HepG2 (cell line): Measurements from ENCODE around the gene HMGB4. TPM values are rescaled to one million over a fixed set of nuclear protein-coding genes. Genes with fewer than 3 reads are reported as not detected.

Experiments
- ATAC-seq: fragments of 200-7000 bp; cut with Tn5 transposase; 3 replicates; pipeline ENCODE4 v1.9.1; 2020; ENCODE audit warnings: mild to moderate bottlenecking, moderate library complexity
- BruUV-seq: library from RNA; stranded (reverse); fragments of 400-500 nt; replicated peaks from 2 replicates; lab custom pipeline; 2021; lab: Mats Ljungman, UMichigan
- CTCF ChIA-PET: fragments of 300-600 bp; formaldehyde crosslinking; extraction: SDS; loops from one replicate; lab custom pipeline; 2021; ENCODE audit warnings: low total read pairs, inconsistent platforms, low intra/inter-chr PET ratio; lab: Yijun Ruan, JAX
- POLR2A ChIA-PET: fragments of 350-600 bp; sonication (Branson Sonifier 250); formaldehyde crosslinking; loops from one replicate; lab custom pipeline; 2020; ENCODE audit warnings: antibody characterized with exemption, inconsistent platforms; lab: Yijun Ruan, JAX
- DNase-seq: peaks from one replicate; pipeline ENCODE4 v3.0.0-alpha.2; 2015; ENCODE audit warnings: low spot score
- FAIRE-seq: peaks from 3 replicates; lab custom pipeline; 2011; peaks lifted over from hg19 to GRCh38; lab: Jason Lieb, UNC
- H2AFZ ChIP-seq: one replicate; pipeline ENCODE4 v1.6.1; 2011; ENCODE audit warnings: low read length, inconsistent platforms
- H3K27ac ChIP-seq: fragments of 300-600 bp; 3 replicates; pipeline ENCODE4 v1.8.0; 2011; ENCODE audit warnings: mixed run types, mild to moderate bottlenecking, mixed read lengths, low read length, inconsistent platforms; ENCODE audit not compliant: insufficient read depth; ENCODE audit errors: extremely low read length
- H3K27me3 ChIP-seq, 2 experiments: fragments of 200-600 bp in 1 of 2; 2 replicates in 1 of 2; 3 replicates in 1 of 2; pipeline versions ENCODE4 v1.6.0 to v1.8.0; 2011; ENCODE audit warnings: low read length in 2 of 2, mild to moderate bottlenecking in 2 of 2, moderate library complexity in 2 of 2, inconsistent platforms in 1 of 2; ENCODE audit not compliant: insufficient read depth in 2 of 2, control insufficient read depth in 1 of 2
- H3K36me3 ChIP-seq, 2 experiments: fragments of 200-600 bp in 1 of 2; replicated peaks in 1 of 2; 2 replicates in 1 of 2; 3 replicates in 1 of 2; pipeline versions ENCODE4 v1.5.1 to v1.8.0; 2011; ENCODE audit warnings: low read length in 2 of 2, inconsistent platforms in 1 of 2; ENCODE audit not compliant: insufficient read depth in 2 of 2, control insufficient read depth in 1 of 2
- H3K4me1 ChIP-seq: 2 replicates; pipeline ENCODE4 v1.5.1; 2012; ENCODE audit warnings: low read length, inconsistent platforms; ENCODE audit not compliant: insufficient read depth
- H3K4me2 ChIP-seq: 2 replicates; pipeline ENCODE4 v1.6.0; 2011; ENCODE audit warnings: low read depth, low read length, inconsistent platforms
- H3K4me3 ChIP-seq, 3 experiments: fragments of 200-600 bp in 1 of 3; sonication (generic), shearing (Covaris generic) in 1 of 3; replicated peaks in 1 of 3; 2 replicates each; pipeline ENCODE4 v1.5.1; 2011 to 2016; ENCODE audit warnings: low read length in 3 of 3, inconsistent platforms in 2 of 3, low read depth in 2 of 3, mild to moderate bottlenecking in 2 of 3, control low read depth in 1 of 3, mixed read lengths in 1 of 3; ENCODE audit not compliant: insufficient read depth in 1 of 3
- H3K79me2 ChIP-seq: one replicate; pipeline ENCODE4 v1.6.1; 2011; ENCODE audit warnings: low read length, inconsistent platforms; ENCODE audit not compliant: insufficient read depth
- H3K9ac ChIP-seq: 2 replicates; pipeline ENCODE4 v1.6.0; 2011; ENCODE audit warnings: mild to moderate bottlenecking, low read depth, low read length, inconsistent platforms; ENCODE audit not compliant: insufficient read depth
- H3K9me3 ChIP-seq: 2 replicates; pipeline ENCODE4 v1.5.1; 2012; ENCODE audit warnings: mild to moderate bottlenecking, low read length
- H4K20me1 ChIP-seq: 2 replicates; pipeline ENCODE4 v1.6.0; 2011; ENCODE audit warnings: inconsistent platforms, mild to moderate bottlenecking, low read length, moderate library complexity; ENCODE audit not compliant: insufficient read depth
- CHD2 ChIP-seq: IDR thresholded peaks from 2 replicates; pipeline ENCODE4 v1.6.1; 2011; ENCODE audit warnings: low read depth, low read length, improper control_type of control experiment
- EZH2 ChIP-seq: conservative IDR thresholded peaks from 2 replicates; pipeline ENCODE4 v1.6.1; 2012; ENCODE audit warnings: mild to moderate bottlenecking, low read depth, low read length, moderate library complexity
- KDM1A ChIP-seq: IDR thresholded peaks from 2 replicates; pipeline ENCODE4 v1.6.1; 2016; ENCODE audit warnings: missing compliant biosample characterization
- KLF12 ChIP-seq: sonication (generic); formaldehyde crosslinking; IDR thresholded peaks from 2 replicates; pipeline ENCODE4 v1.4.0; 2020; ENCODE audit warnings: missing genetic modification reagents, borderline replicate concordance
- NPAS2 ChIP-seq: sonication (generic); formaldehyde crosslinking; IDR thresholded peaks from 2 replicates; pipeline ENCODE4 v1.8.0; 2022; ENCODE audit warnings: mild to moderate bottlenecking, missing genetic modification reagents, borderline replicate concordance
- PHF5A ChIP-seq: IDR thresholded peaks from one replicate; pipeline ENCODE4 v1.6.1; 2018; ENCODE audit warnings: low read depth, missing genetic modification reagents; ENCODE audit not compliant: unreplicated experiment
- RNF219 ChIP-seq: sonication (generic); formaldehyde crosslinking; IDR thresholded peaks from 2 replicates; pipeline ENCODE4 v1.5.0; 2020; ENCODE audit warnings: mild to moderate bottlenecking, missing genetic modification reagents
- TBX2 ChIP-seq: sonication (generic); formaldehyde crosslinking; IDR thresholded peaks from 2 replicates; pipeline ENCODE4 v1.5.0; 2020; ENCODE audit warnings: missing genetic modification reagents, mild to moderate bottlenecking, borderline replicate concordance
- WGBS: methylation state at CpG from one replicate; pipeline ENCODE4 v1.1.6; 2017; ENCODE audit warnings: low lambda C conversion rate; 5-methylcytosine and 5-hydroxymethylcytosine counted together
- in situ Hi-C: cut with HindIII; loops from 2 replicates; pipeline ENCODE4 v1.10.0; 2017; ENCODE audit warnings: low pct_unique_long_range_greater_than_20kb; ENCODE audit not compliant: extremely low pct_ligation_motif_present
- intact Hi-C: fragments of 100-400 bp; cut with micrococcal nuclease; formaldehyde crosslinking; loops from one replicate; pipeline ENCODE4 v1.10.0; 2022; ENCODE audit not compliant: unreplicated experiment
- polyA plus RNA-seq, 8 experiments: library from polyadenylated mRNA; depleted of rRNA in 3 of 8; stranded (reverse) in 7 of 8; unstranded in 1 of 8; fragments of >200 nt; fragmentation: Illumina TruSeq in 4 of 8; extraction: Trizol in 4 of 8; gene quantifications; 2 replicates each; pipeline versions ENCODE4 v1.2.1 to v1.2.3, GENCODE V29; 2011 to 2016; ENCODE audit warnings: low read depth in 4 of 8, missing spikeins in 1 of 8, mixed read lengths in 1 of 8; ENCODE audit not compliant: insufficient read depth in 1 of 8
- total RNA-seq, 5 experiments: library from RNA; depleted of rRNA; stranded (reverse); fragments of >200 nt; fragmentation: Illumina TruSeq; extraction: Trizol; gene quantifications; 2 replicates each; pipeline ENCODE4 v1.2.3, GENCODE V29; 2016; ENCODE audit warnings: low read depth in 1 of 5
- TF ChIP-seq, protein P1 (sequence below): sonication (generic); formaldehyde crosslinking; IDR thresholded peaks from 2 replicates; pipeline ENCODE4 v1.5.0; 2020; ENCODE audit warnings: mild to moderate bottlenecking, missing genetic modification reagents
- TF ChIP-seq, protein P2 (sequence below): IDR thresholded peaks from 2 replicates; pipeline ENCODE4 v1.6.1; 2016
- TF ChIP-seq, protein P3 (sequence below): sonication (generic); formaldehyde crosslinking; IDR thresholded peaks from 2 replicates; pipeline ENCODE4 v1.4.0; 2020; ENCODE audit warnings: missing genetic modification reagents
- TF ChIP-seq, protein P4 (sequence below): sonication (generic); formaldehyde crosslinking; IDR thresholded peaks from 2 replicates; pipeline ENCODE4 v1.5.1; 2020; ENCODE audit warnings: missing genetic modification reagents, mild to moderate bottlenecking, borderline replicate concordance

The HMGB4 gene
- total and polyA plus RNA-seq, 2 of the 13 experiments (the other 11 are each of a cell fraction or from before 2014, with no cell fraction given), result not detected

DNA sequence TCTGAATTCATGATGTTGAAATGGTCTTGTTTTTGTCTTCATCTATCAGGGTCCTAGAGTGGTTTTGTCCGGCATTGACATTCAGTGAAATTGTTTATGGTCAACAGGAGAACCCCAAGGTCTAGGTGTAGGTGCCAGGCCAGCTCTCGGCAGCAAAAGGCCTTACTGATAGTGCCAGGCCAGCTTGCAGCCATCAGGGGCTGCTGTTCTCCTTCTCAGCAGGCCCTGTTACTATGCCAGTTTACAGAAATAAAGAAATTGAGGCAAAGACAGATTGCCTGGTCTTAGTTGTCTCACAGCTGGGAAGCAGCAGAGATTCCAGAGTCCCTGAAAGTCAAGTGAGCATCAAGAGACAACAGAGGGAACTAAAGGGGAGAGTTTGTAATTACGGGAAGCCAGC is 12.0 kb downstream of the HMGB4 start:
- Histone ChIP-seq H3K79me2 (no peaks in the 10 kb centered on the region), H3K27me3 (no peaks in the 10 kb centered on the region; a peak in 1 of 5 replicates), H3K4me2 (no peak overlapping the region), H3K9me3 (no peaks in the 10 kb centered on the region), H3K4me3 (no peak overlapping the region), H4K20me1 (no peaks in the 10 kb centered on the region), H3K36me3 (no peaks in the 10 kb centered on the region), H3K9ac (no peak overlapping the region), H3K4me1 (no peaks in the 10 kb centered on the region), H3K27ac (no peak overlapping the region), H2AFZ (no peak overlapping the region)
- no TSS peak for BruUV-seq
- no peak for FAIRE-seq
- DNase-seq, result no peak
- ChIA-PET POLR2A (no interaction called here), CTCF (no interaction called here)
- intact Hi-C loops, result no loop called here
- WGBS, result 2% methylated on average over 3 of the region's 3 CpGs
- in situ Hi-C loops, result no loop called here
- ATAC-seq, result no peak
- no peak for TF ChIP-seq CHD2
- TF ChIP-seq, protein P1, sequence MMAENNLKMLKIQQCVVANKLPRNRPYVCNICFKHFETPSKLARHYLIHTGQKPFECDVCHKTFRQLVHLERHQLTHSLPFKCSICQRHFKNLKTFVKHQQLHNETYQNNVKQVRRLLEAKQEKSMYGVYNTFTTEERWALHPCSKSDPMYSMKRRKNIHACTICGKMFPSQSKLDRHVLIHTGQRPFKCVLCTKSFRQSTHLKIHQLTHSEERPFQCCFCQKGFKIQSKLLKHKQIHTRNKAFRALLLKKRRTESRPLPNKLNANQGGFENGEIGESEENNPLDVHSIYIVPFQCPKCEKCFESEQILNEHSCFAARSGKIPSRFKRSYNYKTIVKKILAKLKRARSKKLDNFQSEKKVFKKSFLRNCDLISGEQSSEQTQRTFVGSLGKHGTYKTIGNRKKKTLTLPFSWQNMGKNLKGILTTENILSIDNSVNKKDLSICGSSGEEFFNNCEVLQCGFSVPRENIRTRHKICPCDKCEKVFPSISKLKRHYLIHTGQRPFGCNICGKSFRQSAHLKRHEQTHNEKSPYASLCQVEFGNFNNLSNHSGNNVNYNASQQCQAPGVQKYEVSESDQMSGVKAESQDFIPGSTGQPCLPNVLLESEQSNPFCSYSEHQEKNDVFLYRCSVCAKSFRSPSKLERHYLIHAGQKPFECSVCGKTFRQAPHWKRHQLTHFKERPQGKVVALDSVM, result no peak
- no peak for TF ChIP-seq EZH2
- no peak for TF ChIP-seq KLF12
- TF ChIP-seq KDM1A, result no peak
- TF ChIP-seq, protein P2, sequence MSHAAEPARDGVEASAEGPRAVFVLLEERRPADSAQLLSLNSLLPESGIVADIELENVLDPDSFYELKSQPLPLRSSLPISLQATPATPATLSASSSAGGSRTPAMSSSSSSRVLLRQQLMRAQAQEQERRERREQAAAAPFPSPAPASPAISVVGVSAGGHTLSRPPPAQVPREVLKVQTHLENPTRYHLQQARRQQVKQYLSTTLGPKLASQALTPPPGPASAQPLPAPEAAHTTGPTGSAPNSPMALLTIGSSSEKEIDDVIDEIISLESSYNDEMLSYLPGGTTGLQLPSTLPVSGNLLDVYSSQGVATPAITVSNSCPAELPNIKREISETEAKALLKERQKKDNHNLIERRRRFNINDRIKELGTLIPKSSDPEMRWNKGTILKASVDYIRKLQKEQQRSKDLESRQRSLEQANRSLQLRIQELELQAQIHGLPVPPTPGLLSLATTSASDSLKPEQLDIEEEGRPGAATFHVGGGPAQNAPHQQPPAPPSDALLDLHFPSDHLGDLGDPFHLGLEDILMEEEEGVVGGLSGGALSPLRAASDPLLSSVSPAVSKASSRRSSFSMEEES (CRISPR knock-in tag), result no peak
- no peak for TF ChIP-seq RNF219 (CRISPR knock-in tag)
- TF ChIP-seq, protein P3, sequence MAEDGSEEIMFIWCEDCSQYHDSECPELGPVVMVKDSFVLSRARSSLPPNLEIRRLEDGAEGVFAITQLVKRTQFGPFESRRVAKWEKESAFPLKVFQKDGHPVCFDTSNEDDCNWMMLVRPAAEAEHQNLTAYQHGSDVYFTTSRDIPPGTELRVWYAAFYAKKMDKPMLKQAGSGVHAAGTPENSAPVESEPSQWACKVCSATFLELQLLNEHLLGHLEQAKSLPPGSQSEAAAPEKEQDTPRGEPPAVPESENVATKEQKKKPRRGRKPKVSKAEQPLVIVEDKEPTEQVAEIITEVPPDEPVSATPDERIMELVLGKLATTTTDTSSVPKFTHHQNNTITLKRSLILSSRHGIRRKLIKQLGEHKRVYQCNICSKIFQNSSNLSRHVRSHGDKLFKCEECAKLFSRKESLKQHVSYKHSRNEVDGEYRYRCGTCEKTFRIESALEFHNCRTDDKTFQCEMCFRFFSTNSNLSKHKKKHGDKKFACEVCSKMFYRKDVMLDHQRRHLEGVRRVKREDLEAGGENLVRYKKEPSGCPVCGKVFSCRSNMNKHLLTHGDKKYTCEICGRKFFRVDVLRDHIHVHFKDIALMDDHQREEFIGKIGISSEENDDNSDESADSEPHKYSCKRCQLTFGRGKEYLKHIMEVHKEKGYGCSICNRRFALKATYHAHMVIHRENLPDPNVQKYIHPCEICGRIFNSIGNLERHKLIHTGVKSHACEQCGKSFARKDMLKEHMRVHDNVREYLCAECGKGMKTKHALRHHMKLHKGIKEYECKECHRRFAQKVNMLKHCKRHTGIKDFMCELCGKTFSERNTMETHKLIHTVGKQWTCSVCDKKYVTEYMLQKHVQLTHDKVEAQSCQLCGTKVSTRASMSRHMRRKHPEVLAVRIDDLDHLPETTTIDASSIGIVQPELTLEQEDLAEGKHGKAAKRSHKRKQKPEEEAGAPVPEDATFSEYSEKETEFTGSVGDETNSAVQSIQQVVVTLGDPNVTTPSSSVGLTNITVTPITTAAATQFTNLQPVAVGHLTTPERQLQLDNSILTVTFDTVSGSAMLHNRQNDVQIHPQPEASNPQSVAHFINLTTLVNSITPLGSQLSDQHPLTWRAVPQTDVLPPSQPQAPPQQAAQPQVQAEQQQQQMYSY (CRISPR knock-in tag), result no peak
- TF ChIP-seq TBX2 (CRISPR knock-in tag), result no peak
- no peak for TF ChIP-seq PHF5A (CRISPR knock-in tag)
- TF ChIP-seq, protein P4, sequence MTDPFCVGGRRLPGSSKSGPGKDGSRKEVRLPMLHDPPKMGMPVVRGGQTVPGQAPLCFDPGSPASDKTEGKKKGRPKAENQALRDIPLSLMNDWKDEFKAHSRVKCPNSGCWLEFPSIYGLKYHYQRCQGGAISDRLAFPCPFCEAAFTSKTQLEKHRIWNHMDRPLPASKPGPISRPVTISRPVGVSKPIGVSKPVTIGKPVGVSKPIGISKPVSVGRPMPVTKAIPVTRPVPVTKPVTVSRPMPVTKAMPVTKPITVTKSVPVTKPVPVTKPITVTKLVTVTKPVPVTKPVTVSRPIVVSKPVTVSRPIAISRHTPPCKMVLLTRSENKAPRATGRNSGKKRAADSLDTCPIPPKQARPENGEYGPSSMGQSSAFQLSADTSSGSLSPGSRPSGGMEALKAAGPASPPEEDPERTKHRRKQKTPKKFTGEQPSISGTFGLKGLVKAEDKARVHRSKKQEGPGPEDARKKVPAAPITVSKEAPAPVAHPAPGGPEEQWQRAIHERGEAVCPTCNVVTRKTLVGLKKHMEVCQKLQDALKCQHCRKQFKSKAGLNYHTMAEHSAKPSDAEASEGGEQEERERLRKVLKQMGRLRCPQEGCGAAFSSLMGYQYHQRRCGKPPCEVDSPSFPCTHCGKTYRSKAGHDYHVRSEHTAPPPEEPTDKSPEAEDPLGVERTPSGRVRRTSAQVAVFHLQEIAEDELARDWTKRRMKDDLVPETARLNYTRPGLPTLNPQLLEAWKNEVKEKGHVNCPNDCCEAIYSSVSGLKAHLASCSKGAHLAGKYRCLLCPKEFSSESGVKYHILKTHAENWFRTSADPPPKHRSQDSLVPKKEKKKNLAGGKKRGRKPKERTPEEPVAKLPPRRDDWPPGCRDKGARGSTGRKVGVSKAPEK (CRISPR knock-in tag), result no peak
- TF ChIP-seq NPAS2, result no peak
